Activated CD4-positive, alpha-beta T cell treated with anti-CD3 and anti-CD28 coated beads, Interleukin-2, amount 10 ng/mL, durations not matched to agents 7 days and 5 days (primary cell): ENCODE measurements around the gene NEK10. TPM values are rescaled to one million over a fixed set of nuclear protein-coding genes. Genes with fewer than 3 reads are reported as not detected.

ENCODE experiments used
- CTCF ChIA-PET: fragments of 350-600 bp; sonication (Branson Sonifier 250); formaldehyde crosslinking; loops from one replicate; lab custom pipeline; 2021; ENCODE audit warnings: antibody characterized with exemption; lab: Charles Lee
- POLR2A ChIA-PET: fragments of 350-600 bp; sonication (Branson Sonifier 250); formaldehyde crosslinking; loops from one replicate; lab custom pipeline; 2021; ENCODE audit warnings: antibody characterized with exemption; lab: Charles Lee
- DNase-seq: peaks from one replicate; pipeline ENCODE4 v3.0.0-alpha.2; 2020
- H3K27ac Mint-ChIP-seq: one replicate; pipeline ENCODE4 v1.8.0; 2021; ENCODE audit warnings: mild to moderate bottlenecking, moderate library complexity, mixed read lengths
- H3K27me3 Mint-ChIP-seq: one replicate; pipeline ENCODE4 v1.8.0; 2021; ENCODE audit warnings: mixed read lengths
- H3K36me3 Mint-ChIP-seq: one replicate; pipeline ENCODE4 v1.8.0; 2021; ENCODE audit warnings: low read depth, mixed read lengths
- H3K4me1 Mint-ChIP-seq: one replicate; pipeline ENCODE4 v1.8.0; 2021; ENCODE audit warnings: mixed read lengths
- H3K4me3 Mint-ChIP-seq: one replicate; pipeline ENCODE4 v1.8.0; 2021; ENCODE audit warnings: mild to moderate bottlenecking, moderate library complexity, mixed read lengths
- H3K9me3 Mint-ChIP-seq: one replicate; pipeline ENCODE4 v1.8.0; 2021; ENCODE audit warnings: mixed read lengths
- total RNA-seq, 2 experiments: library from RNA; stranded (reverse); gene quantifications; one replicate each; pipeline ENCODE4 v1.2.3, GENCODE V29; 2021

Gene NEK10
- total RNA-seq, 2 experiments from 2014 or later: 0.56 to 0.79 TPM

DNA sequence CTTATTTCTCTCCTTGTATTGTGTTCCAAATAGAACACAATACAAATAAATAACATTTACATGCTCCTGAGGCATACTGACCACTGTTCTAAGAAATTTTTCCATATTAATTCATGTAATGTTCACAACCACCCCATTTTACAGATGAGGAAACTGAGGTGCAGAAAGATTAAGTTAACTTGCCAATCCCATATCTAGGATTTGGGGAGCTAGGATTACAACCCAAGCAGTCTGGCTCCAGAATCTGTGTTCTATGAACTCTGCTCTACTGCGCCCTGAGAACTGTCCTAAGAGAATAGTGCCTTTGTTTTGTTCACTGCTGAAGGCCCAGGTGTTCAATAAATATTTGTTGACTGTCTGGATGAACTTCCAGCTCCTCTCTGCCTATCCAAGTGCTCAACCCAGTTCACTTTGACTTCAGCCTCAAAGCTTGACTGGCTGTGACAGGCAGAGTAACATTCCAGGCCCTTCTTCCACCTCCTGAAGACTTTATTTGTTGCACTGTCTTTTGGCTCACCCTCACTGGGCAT is 3.1 kb downstream of the NEK10 start:
- Mint-ChIP-seq H3K27me3 (peaks cover 2% of the 10 kb centered on the region), H3K4me1 (peaks cover 16% of the 10 kb centered on the region), H3K36me3 (no peaks in the 10 kb centered on the region), H3K4me3 (no peak overlapping the region), H3K27ac (no peak overlapping the region), H3K9me3 (no peaks in the 10 kb centered on the region)
- ChIA-PET CTCF (interaction anchor here (0.7 to 1.9 kb wide), 4 partner anchors 8 to 283 kb away, joined by 3 to 7 read pairs (median 4); no protein-coding TSS in a partner anchor), POLR2A (no interaction called here)
- DNase-seq: no peak

DNA sequence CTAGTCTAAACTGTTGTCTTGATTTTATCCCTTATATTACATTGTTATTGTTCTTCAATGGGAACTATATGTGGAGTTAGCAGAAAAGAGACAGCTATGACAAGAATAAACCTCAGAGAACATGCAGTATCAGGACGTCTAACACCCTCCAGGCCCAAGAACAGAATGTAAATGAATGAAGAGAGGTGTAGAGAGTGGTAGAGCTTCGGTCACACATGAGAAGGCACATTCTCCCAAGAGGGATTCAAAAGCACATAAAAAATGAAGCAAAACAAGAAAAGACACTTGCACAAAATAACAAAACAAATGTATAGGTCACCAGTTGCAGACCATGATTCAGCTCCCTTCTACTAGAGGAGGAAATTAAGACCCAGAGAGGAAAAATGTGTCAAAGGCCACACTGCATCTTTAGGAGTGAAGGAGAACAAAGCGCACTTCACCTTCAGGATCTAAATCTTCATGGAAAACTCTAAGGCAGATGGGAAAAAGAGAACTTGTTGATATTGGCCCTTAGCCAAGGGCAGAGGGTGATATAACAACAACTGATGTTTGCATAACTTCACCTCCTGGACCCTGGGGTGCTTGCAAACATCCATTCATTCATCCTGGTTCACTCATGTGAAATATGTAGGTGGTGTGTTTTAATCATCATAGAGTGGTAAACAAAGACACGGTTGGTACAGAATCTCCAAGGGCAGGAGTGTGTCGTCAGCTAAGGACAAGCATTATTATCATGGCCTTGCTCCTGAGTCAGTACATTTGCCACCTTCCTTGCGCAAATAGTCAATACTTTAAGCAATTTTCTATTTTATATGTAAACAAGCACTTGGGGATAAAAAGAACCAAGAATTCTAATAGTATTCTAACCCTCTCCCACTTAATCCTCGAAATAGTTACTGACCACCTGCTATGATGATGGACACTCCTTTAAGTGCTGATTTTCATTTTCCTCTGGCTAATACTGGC is 8.8 kb downstream of the NEK10 start:
- no peaks in the 10 kb centered on the region for H3K9me3 Mint-ChIP-seq
- CTCF ChIA-PET: interaction anchor here (0.5 kb wide), 1 partner anchor 321 kb away, joined by 4 read pairs; no protein-coding TSS in a partner anchor
- H3K4me1 Mint-ChIP-seq: peaks cover 27% of the 10 kb centered on the region
- POLR2A ChIA-PET: no interaction called here
- H3K27ac Mint-ChIP-seq: no peak overlapping the region
- H3K36me3 Mint-ChIP-seq: no peaks in the 10 kb centered on the region
- no peak for DNase-seq
- no peak overlapping the region for H3K4me3 Mint-ChIP-seq
- no peaks in the 10 kb centered on the region for H3K27me3 Mint-ChIP-seq

DNA sequence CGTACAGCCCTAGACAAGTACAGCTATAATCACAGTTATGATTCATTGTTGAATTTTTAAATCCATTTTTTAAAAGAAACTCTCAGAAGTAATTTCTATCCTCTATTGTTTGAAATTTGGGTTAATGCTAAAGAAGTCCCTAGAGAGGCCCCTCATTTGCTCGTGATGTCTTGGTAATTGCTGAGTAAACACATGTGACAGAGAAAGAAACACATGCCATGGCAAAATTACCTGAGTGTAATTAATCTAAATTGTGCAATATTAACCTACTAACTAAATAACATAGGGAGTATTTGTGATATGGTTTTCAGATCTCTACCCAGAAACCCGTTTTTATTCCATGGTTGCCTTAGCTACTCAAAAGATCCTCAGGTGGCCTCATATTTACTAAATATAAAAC is 10.8 kb downstream of the NEK10 start:
- Mint-ChIP-seq H3K4me3 (no peak overlapping the region), H3K36me3 (no peaks in the 10 kb centered on the region), H3K27me3 (peaks cover 3% of the 10 kb centered on the region), H3K9me3 (no peaks in the 10 kb centered on the region), H3K4me1 (peaks cover 27% of the 10 kb centered on the region), H3K27ac (peak overlapping the region; percentile 68)
- DNase-seq: no peak
- ChIA-PET CTCF (interaction anchor here (0.6 to 1.4 kb wide), 6 partner anchors 8 to 324 kb away, joined by 3 to 7 read pairs (median 4); no protein-coding TSS in a partner anchor), POLR2A (interaction anchor here (0.6 kb wide), 1 partner anchor 825 kb away, joined by 3 read pairs; no protein-coding TSS in a partner anchor)

DNA sequence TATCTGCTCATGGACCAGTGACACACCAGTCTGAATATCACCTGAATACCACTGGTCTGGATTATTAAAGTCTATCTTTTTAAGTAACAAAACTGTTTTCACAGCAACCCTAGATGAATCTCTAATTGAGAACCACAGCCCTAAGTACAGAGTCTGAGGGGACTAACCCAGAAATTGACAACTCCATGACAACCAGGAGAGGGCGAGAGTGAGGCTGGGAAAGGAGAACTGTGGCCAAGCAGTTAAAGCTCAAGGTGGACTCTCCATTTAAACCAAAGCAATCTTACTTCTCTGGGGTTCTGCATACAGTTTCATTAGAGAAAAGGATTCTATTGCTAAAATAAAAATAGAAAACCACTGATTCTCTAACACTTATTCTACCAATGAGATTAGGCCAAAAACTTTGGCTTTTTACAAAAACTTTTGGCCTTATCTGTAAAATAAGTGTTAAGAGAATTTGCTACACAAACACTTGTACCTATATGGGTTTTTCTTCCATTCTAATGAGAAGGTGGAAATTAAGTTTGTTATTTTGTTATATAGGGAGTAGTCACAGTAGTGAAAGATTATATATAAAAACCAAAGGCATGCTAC is 11.4 kb downstream of the NEK10 start:
- Mint-ChIP-seq H3K36me3 (no peaks in the 10 kb centered on the region), H3K27ac (no peak overlapping the region), H3K9me3 (no peaks in the 10 kb centered on the region), H3K27me3 (peaks cover 3% of the 10 kb centered on the region), H3K4me1 (peaks cover 27% of the 10 kb centered on the region), H3K4me3 (no peak overlapping the region)
- DNase-seq: peak; percentile 70
- POLR2A ChIA-PET: interaction anchor here (0.6 kb wide), 1 partner anchor 824 kb away, joined by 3 read pairs; no protein-coding TSS in a partner anchor
- CTCF ChIA-PET: interaction anchor here (0.6 to 1.4 kb wide), 6 partner anchors 9 to 325 kb away, joined by 3 to 7 read pairs (median 4); no protein-coding TSS in a partner anchor

DNA sequence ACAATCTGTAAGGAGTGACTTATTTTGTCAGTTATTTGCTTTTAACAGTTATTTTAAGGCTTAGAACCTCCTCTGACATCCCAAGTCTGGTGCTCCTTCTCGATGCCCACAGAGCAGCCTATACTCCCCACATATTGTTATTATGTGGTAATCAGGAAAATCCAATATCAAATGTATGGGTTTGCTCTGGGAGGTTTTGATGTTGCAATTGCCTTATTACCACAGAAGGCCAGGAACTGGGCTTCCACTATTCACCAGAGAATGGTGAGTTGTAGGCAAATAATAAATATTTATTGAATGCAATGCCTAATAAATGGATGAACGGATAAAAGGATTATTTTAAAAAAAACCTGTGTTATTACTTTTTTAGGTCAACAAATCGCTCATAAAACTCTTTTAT is 12.2 kb downstream of the NEK10 start:
- ChIA-PET POLR2A (no interaction called here), CTCF (no interaction called here)
- DNase-seq: no peak
- Mint-ChIP-seq H3K36me3 (no peaks in the 10 kb centered on the region), H3K9me3 (no peaks in the 10 kb centered on the region), H3K27me3 (peaks cover 3% of the 10 kb centered on the region), H3K27ac (no peak overlapping the region), H3K4me1 (peaks cover 27% of the 10 kb centered on the region), H3K4me3 (no peak overlapping the region)

DNA sequence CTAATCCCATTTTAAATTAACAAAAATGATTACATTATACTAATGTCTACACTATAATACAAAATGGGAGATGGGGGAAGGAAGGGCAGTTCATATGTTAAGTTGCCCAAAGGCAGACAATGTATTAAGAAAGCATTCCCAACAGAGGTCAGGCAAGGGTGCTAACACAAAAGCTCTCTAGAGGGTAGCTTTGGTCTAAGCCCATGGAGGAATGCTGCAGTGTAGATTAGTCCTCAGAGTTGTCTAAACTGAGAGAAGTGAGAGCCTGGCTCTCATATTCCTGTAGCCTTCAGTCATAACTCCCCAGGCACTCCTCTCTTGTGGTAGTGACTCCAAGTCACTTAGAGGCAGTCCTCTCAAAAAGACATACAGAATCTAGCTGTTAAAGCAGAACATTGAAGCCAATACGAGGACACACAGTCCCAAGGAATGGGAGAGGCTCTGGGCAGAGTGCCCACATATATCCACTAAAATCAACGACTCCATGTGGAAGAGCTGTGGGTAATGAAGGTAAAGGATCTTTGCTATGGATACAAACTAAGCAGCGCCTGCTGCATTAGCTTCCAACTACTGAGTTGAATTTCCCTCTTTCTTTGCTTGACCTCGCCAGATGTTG is 14.5 kb downstream of the NEK10 start:
- no peak overlapping the region for H3K4me3 Mint-ChIP-seq
- ChIA-PET CTCF (interaction anchor here (1.1 to 1.6 kb wide), 3 partner anchors 12 to 115 kb away, joined by 3 to 4 read pairs (median 3); no protein-coding TSS in a partner anchor), POLR2A (no interaction called here)
- no peaks in the 10 kb centered on the region for H3K36me3 Mint-ChIP-seq
- peaks cover 3% of the 10 kb centered on the region for H3K27me3 Mint-ChIP-seq
- H3K27ac Mint-ChIP-seq: no peak overlapping the region
- H3K4me1 Mint-ChIP-seq: peaks cover 29% of the 10 kb centered on the region
- no peak for DNase-seq
- H3K9me3 Mint-ChIP-seq: no peaks in the 10 kb centered on the region

DNA sequence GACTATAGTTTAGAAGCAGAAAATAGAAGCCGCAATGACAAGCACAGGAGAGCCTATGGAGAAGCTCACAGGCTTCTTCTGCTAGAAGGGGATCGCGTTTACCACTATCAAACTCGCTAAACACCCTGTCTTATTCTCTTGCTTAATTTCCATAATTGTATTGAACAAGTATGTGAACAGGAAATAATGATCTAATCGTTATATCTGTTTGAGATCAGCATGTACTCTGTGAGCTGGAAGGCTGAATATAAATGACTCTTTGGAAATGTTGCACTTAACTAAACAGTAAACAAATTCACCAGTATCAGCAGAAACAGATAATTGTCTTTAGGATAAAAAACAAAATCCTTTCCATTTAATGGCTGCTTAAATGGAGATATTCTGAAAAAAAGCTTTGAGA is 15.0 kb downstream of the NEK10 start:
- Mint-ChIP-seq H3K27ac (no peak overlapping the region), H3K4me1 (peaks cover 29% of the 10 kb centered on the region), H3K27me3 (peaks cover 3% of the 10 kb centered on the region), H3K36me3 (no peaks in the 10 kb centered on the region), H3K9me3 (no peaks in the 10 kb centered on the region), H3K4me3 (no peak overlapping the region)
- CTCF ChIA-PET: interaction anchor here (1.1 to 1.6 kb wide), 3 partner anchors 13 to 116 kb away, joined by 3 to 4 read pairs (median 3); no protein-coding TSS in a partner anchor
- POLR2A ChIA-PET: interaction anchor here (0.6 kb wide), 1 partner anchor 63 kb away, joined by 4 read pairs; no protein-coding TSS in a partner anchor
- no peak for DNase-seq

DNA sequence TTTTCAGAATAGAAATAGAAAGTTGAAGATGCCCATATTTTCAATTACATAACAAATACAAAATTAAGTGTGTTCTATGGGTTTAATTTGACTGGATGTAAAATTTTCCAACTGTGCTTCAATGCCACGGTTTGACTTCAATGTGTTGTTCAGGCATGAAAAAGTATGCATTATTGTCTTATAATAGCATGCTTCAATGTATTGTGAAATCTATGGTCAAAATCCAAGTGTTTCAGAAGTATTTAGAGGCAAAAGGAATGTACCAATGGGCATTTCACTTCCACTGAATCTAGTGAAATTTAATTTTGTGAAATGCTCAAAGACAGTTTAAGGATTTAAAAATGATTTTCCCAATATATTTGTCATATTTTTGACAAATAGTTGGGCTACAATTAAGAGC is 16.0 kb downstream of the NEK10 start:
- Mint-ChIP-seq H3K36me3 (no peaks in the 10 kb centered on the region), H3K27ac (no peak overlapping the region), H3K4me3 (no peak overlapping the region), H3K4me1 (peaks cover 21% of the 10 kb centered on the region), H3K9me3 (no peaks in the 10 kb centered on the region), H3K27me3 (peaks cover 3% of the 10 kb centered on the region)
- DNase-seq: no peak
- ChIA-PET POLR2A (no interaction called here), CTCF (no interaction called here)

DNA sequence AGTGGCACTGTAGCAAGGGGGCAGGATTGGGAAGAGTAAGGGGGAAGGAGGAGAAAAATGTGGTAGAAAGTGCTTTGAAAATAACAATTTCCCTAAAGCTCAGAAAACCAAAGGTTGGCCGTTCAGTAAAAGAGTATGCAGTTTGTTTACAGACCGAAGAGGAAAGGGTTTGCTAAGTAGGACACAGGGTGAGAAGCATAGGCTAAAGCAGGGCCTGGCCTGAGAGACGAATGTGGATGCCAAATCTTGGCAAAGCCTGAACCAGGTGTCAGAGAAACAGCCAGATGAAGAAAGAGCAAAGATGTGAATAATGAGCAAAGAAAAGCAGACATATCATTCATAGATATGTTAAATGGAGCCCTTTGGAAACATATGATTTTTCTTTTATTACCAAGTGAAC is 17.1 kb downstream of the NEK10 start:
- Mint-ChIP-seq H3K4me1 (peaks cover 14% of the 10 kb centered on the region), H3K9me3 (no peaks in the 10 kb centered on the region), H3K36me3 (no peaks in the 10 kb centered on the region), H3K27me3 (peaks cover 3% of the 10 kb centered on the region), H3K4me3 (no peak overlapping the region), H3K27ac (no peak overlapping the region)
- POLR2A ChIA-PET: no interaction called here
- CTCF ChIA-PET: no interaction called here
- DNase-seq: no peak

DNA sequence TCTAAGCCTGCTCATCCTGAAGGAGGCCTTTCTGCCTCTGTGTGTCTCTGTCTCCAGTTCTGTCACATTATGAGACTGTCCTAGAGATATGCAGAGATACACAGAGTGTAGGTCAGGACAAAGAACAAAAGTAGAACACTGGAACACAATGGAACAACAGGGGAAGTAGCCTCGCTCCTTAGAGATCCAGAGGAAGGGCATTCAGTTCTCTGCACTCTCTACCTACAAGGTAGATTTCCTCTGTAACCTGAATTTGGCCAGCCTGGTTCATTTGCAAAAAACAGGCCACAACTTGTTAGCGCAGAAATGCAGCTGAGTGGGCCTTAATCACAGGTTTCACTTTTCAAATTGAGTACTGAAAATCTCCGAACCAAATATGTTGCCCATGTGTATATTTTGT is 19.4 kb downstream of the NEK10 start:
- Mint-ChIP-seq H3K4me1 (peaks cover 20% of the 10 kb centered on the region), H3K4me3 (no peak overlapping the region), H3K27ac (no peak overlapping the region), H3K27me3 (peaks cover 3% of the 10 kb centered on the region), H3K36me3 (no peaks in the 10 kb centered on the region), H3K9me3 (no peaks in the 10 kb centered on the region)
- ChIA-PET CTCF (no interaction called here), POLR2A (no interaction called here)
- DNase-seq: no peak

DNA sequence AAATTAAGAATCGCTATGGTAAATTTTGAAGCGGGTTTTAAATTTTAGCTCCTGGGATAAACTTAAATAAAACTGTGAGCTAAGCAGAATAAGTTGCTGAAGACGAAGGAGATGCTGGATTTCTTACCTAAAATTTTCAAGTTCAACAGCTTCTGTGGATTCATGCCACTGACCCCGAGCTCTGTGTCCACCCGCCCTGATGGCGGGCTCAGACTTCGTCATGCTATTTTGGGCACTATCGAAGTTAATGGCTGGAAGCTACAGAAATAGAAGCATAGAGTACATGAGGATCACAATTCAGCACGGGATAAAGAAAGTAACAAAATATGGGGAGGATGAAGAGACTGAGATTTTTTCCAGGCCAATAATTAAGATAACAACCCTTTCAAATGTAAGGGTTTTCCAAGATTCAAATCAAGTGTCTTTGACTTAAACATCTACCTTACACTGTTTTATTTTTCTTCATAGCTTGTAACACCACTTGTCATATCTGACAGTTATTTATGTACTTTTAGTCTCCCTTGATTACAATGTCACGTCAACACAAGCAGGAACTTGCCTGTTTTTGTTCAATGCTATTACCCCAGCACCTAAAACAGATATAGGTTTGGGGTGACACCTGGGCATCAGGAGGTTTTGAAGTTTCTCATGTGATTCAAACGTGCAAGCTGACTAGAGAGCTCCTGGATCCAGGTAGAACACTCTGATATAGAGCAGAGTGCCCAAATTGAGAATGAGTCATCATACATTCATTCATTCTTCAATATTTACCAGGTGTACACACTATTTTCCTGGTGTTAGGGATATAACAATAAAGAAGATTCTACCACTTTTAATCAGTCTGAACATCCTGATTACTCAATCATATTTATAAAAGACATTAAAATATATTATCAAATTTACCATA is 23.0 kb downstream of the NEK10 start:
- H3K9me3 Mint-ChIP-seq: no peaks in the 10 kb centered on the region
- POLR2A ChIA-PET: no interaction called here
- CTCF ChIA-PET: interaction anchor here (0.8 to 0.9 kb wide), 2 partner anchors 19 to 335 kb away, joined by 3 read pairs; no protein-coding TSS in a partner anchor
- H3K36me3 Mint-ChIP-seq: no peaks in the 10 kb centered on the region
- H3K27ac Mint-ChIP-seq: no peak overlapping the region
- no peak overlapping the region for H3K4me3 Mint-ChIP-seq
- no peaks in the 10 kb centered on the region for H3K27me3 Mint-ChIP-seq
- no peak for DNase-seq
- peaks cover 20% of the 10 kb centered on the region for H3K4me1 Mint-ChIP-seq
